Measurements from ENCODE around the gene PPP6R2. TPM values are rescaled to one million over a fixed set of nuclear protein-coding genes. Genes with fewer than 3 reads are reported as not detected.

Gene PPP6R2
- total and polyA plus RNA-seq, 2 of the 8 experiments (the other 6 are each of a cell fraction or from before 2014, with no cell fraction given), result 25.0 to 32.2 TPM

GRCh38 chr22:50441428-50441993 is 98.4 kb downstream of the PPP6R2 start:
- H3K4ac ChIP-seq (replicated peaks; ENCODE audit: insufficient read length, low read depth, low read length), result no peak overlapping the region
- no peak overlapping the region for H4K91ac ChIP-seq (replicated peaks; ENCODE audit: insufficient read length, low read length)
- no peak overlapping the region for H3K56ac ChIP-seq (replicated peaks; ENCODE audit: insufficient read length, low read depth, low read length)
- CTCF ChIA-PET (ENCODE audit: partially characterized antibody), result interaction anchor here (0.9 to 2.8 kb wide), 3 partner anchors 10 to 57 kb away, joined by 3 to 22 read pairs (median 4); no protein-coding TSS in a partner anchor
- H4K20me1 ChIP-seq (replicated peaks in 1 of 2; ENCODE audit: control insufficient read depth in 1 of 2, insufficient read depth in 2 of 2, low read length in 2 of 2), result peaks cover 11 to 20% of the 10 kb centered on the region in 2 experiments
- H3K14ac ChIP-seq (ENCODE audit: insufficient read length), result no peak overlapping the region
- H4K8ac ChIP-seq (ENCODE audit: extremely low read depth, insufficient read depth, low read length), result no peak overlapping the region
- FAIRE-seq, result no peak
- H2BK120ac ChIP-seq (replicated peaks; ENCODE audit: low read depth, low read length), result no peak overlapping the region
- H3K79me2 ChIP-seq (ENCODE audit: control insufficient read depth in 1 of 2, insufficient read depth in 2 of 2, low read length in 2 of 2), result no peaks in the 10 kb centered on the region
- H2AFZ ChIP-seq (ENCODE audit: low read length), result no peak overlapping the region
- TF ChIP-seq SAP30 (IDR thresholded peaks at IDR 0.05; ENCODE audit: insufficient read depth, insufficient replicate concordance, low read length), result no peak
- TF ChIP-seq RAD21 (IDR thresholded peaks at IDR 0.05 in 1 of 2, conservative IDR thresholded peaks at IDR 0.05 in 1 of 2; ENCODE audit: low read depth in 2 of 2, low read length in 2 of 2), result no peak
- TF ChIP-seq TCF12 (IDR thresholded peaks at IDR 0.05; ENCODE audit: low read depth, low read length), result no peak
- TF ChIP-seq NANOG (IDR thresholded peaks at IDR 0.05; ENCODE audit: insufficient read depth, low read depth, low read length, poor library complexity, severe bottlenecking), result no peak
- TF ChIP-seq CREB1 (IDR thresholded peaks at IDR 0.05), result no peak
- no peak for TF ChIP-seq SUZ12 (IDR thresholded peaks at IDR 0.05; ENCODE audit: low read length)
- TF ChIP-seq RXRA (IDR thresholded peaks at IDR 0.05; ENCODE audit: insufficient read depth, low read depth, low read length), result no peak
- TF ChIP-seq ATF2 (IDR thresholded peaks at IDR 0.05; ENCODE audit: low read length), result no peak
- H3K23ac ChIP-seq (ENCODE audit: insufficient read length), result no peak overlapping the region
- H3K4me1 ChIP-seq (replicated peaks in 1 of 4; ENCODE audit: control insufficient read depth in 3 of 4, insufficient read depth in 4 of 4, low read length in 3 of 4), result peaks cover 0 to 9% (median 4%) of the 10 kb centered on the region in 4 experiments; a peak in 5 of 7 replicates
- no peak overlapping the region for H3K4me3 ChIP-seq (ENCODE audit: extremely low read depth in 1 of 4, insufficient read depth in 2 of 4, low read depth in 3 of 4, low read length in 4 of 4)
- H3K36me3 ChIP-seq (ENCODE audit: control insufficient read depth in 2 of 4, insufficient read depth in 4 of 4, low read length in 3 of 4), result peaks cover 5 to 29% (median 16%) of the 10 kb centered on the region in 4 experiments
- H3K27me3 ChIP-seq (replicated peaks in 1 of 4; ENCODE audit: control insufficient read depth in 3 of 4, extremely low read depth in 1 of 4, insufficient read depth in 3 of 4, low read length in 3 of 4), result no peaks in the 10 kb centered on the region
- H2BK12ac ChIP-seq (ENCODE audit: low read depth, low read length), result no peak overlapping the region
- no peak overlapping the region for H3K4me2 ChIP-seq (ENCODE audit: insufficient read depth in 1 of 2, low read depth in 2 of 2, low read length in 2 of 2)
- no peak overlapping the region for H3K9ac ChIP-seq (replicated peaks in 1 of 4; ENCODE audit: extremely low read depth in 1 of 4, low read depth in 3 of 4, low read length in 3 of 4)
- H3K27ac ChIP-seq (ENCODE audit: low read depth, low read length), result no peak overlapping the region
- no peak for DNase-seq (ENCODE audit: low read depth in 1 of 2, low spot score in 2 of 2)
- no peak overlapping the region for H2AK5ac ChIP-seq (ENCODE audit: low read depth, low read length)
- POLR2A ChIA-PET (ENCODE audit: partially characterized antibody), result interaction anchor here (0.9 to 2.8 kb wide), 6 partner anchors 11 to 196 kb away, joined by 3 to 9 read pairs (median 4); partner anchors contain the start of gene SCO2
- no peak overlapping the region for H2BK15ac ChIP-seq (ENCODE audit: low read length)
- no peaks in the 10 kb centered on the region for H3K79me1 ChIP-seq (ENCODE audit: low read depth, low read length)
- no peaks in the 10 kb centered on the region for H3K23me2 ChIP-seq (ENCODE audit: low read depth, low read length)
- no peak overlapping the region for H2BK20ac ChIP-seq (ENCODE audit: low read length)
- no peak overlapping the region for H4K5ac ChIP-seq (ENCODE audit: insufficient read length, low read depth, low read length)
- no peak overlapping the region for H3K18ac ChIP-seq (ENCODE audit: extremely low read depth, low read length)
- H3K9me3 ChIP-seq (ENCODE audit: insufficient read depth in 2 of 2, low read depth in 1 of 2, low read length in 1 of 2), result no peaks in the 10 kb centered on the region
- 91% methylated on average over 14 of the region's 17 CpGs; no CpG with 5 or more reads in 1 of the 2 experiments for WGBS, 2 experiments (ENCODE audit: extremely low coverage in 1 of 2, insufficient coverage in 1 of 2, insufficient read length in 1 of 2, insufficient replicate concordance in 2 of 2, low coverage in 1 of 2, low lambda C conversion rate in 2 of 2, missing lambda C conversion rate in 1 of 2)
- H2BK5ac ChIP-seq (ENCODE audit: low read depth, low read length), result no peak overlapping the region
